Bronchial epithelial cell (primary cell): ENCODE data around the gene SCYL2. TPM values are rescaled to one million over a fixed set of nuclear protein-coding genes. Genes with fewer than 3 reads are reported as not detected.

ENCODE experiments used
- DNase-seq: peaks from one replicate; pipeline ENCODE4 v3.0.0-alpha.2; 2010; ENCODE audit warnings: low read depth
- FAIRE-seq: peaks from 2 replicates; lab custom pipeline; 2011; peaks lifted over from hg19 to GRCh38; lab: Jason Lieb, UNC
- H3K27me3 ChIP-seq: 2 replicates; pipeline ENCODE4 v1.5.1; 2011; ENCODE audit warnings: low read length; ENCODE audit not compliant: control insufficient read depth, insufficient read depth
- H3K36me3 ChIP-seq: 2 replicates; pipeline ENCODE4 v1.5.1; 2011; ENCODE audit warnings: low read length; ENCODE audit not compliant: control insufficient read depth, insufficient read depth
- H3K4me3 ChIP-seq: 2 replicates; pipeline ENCODE4 v1.5.1; 2011; ENCODE audit warnings: mild to moderate bottlenecking, low read depth, low read length, control low read depth
- total RNA-seq: library from RNA; depleted of rRNA; stranded (reverse); fragments of >200 nt; gene quantifications from 2 replicates; pipeline ENCODE4 v1.2.1, GENCODE V29; 2014
- TF ChIP-seq, protein P1 (sequence below): IDR thresholded peaks from 2 replicates; pipeline ENCODE4 v1.5.1; 2011; ENCODE audit warnings: mild to moderate bottlenecking, moderate library complexity, low read length, control low read depth, inconsistent platforms; ENCODE audit not compliant: insufficient read depth, severe bottlenecking

SCYL2 gene
- total RNA-seq, 1 donor from 2014 or later = 29.5 TPM

DNA sequence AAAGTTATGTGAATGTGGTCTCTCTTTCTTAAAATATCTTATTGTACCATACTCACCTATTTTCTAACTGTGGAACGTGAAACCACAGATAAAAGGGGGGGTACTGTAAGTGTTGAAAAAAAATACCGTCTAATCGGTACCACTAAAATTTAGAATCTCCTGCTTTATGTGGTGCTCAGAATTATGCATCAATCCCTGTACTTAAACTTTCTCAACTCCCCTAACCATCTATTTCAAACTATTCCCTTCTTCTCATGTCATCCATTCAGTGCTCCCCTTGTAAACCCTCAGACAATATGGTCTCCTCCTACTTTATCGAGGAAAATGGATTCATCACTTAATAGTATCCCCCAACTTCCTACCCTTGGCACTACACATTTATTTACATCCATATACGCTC is 23.8 kb upstream of the SCYL2 start:
- no peak for FAIRE-seq

DNA sequence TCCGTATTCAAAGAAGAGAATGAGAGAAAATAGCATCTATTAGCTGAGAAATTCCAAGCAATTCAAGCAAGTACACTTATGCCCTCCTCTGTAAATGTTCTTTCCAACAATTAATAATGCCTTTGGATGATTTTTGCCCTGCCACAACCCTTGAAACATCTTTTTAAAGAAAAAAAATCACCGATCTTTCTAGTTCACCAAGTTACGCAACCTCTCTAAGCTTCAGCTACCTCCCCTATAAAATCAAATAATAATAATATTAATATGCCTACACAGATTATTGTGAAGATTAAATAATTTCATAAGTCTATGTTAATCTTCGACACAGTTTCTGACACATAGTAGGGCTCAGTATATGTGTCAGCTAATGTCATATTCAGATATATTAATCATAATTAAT is 19.2 kb upstream of the SCYL2 start:
- H3K36me3 ChIP-seq = no peaks in the 10 kb centered on the region
- FAIRE-seq (no peak), DNase-seq (no peak)
- TF ChIP-seq, protein P1, sequence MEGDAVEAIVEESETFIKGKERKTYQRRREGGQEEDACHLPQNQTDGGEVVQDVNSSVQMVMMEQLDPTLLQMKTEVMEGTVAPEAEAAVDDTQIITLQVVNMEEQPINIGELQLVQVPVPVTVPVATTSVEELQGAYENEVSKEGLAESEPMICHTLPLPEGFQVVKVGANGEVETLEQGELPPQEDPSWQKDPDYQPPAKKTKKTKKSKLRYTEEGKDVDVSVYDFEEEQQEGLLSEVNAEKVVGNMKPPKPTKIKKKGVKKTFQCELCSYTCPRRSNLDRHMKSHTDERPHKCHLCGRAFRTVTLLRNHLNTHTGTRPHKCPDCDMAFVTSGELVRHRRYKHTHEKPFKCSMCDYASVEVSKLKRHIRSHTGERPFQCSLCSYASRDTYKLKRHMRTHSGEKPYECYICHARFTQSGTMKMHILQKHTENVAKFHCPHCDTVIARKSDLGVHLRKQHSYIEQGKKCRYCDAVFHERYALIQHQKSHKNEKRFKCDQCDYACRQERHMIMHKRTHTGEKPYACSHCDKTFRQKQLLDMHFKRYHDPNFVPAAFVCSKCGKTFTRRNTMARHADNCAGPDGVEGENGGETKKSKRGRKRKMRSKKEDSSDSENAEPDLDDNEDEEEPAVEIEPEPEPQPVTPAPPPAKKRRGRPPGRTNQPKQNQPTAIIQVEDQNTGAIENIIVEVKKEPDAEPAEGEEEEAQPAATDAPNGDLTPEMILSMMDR = no peak
- H3K27me3 ChIP-seq = no peaks in the 10 kb centered on the region
- H3K4me3 ChIP-seq = no peak overlapping the region

More for the DNA sequence above, 23.8 kb upstream of the SCYL2 start:
- DNase-seq = no peak
- TF ChIP-seq, protein P1 = no peak
- Histone ChIP-seq H3K27me3 (no peaks in the 10 kb centered on the region), H3K36me3 (no peaks in the 10 kb centered on the region), H3K4me3 (no peak overlapping the region)

DNA sequence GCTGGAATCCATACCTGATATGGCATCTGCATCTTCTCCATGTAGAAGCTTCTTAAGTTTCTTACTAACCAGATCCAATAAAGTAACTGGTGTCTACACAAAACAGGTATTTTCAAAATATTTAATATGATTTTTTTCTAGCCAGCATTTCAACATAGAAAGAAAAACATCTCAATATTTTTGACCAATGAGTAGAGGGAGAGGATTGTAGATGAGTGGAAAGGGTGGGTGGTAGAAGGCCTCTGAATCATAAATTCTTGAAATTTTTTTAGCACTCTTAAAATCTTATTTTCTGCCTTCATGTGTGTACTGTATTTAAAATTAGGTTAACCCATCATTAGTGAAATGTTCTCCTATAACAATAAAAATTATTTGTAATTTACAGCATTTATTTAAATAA is 18.1 kb upstream of the SCYL2 start:
- TF ChIP-seq, protein P1 = no peak
- no peaks in the 10 kb centered on the region for H3K36me3 ChIP-seq
- no peaks in the 10 kb centered on the region for H3K27me3 ChIP-seq
- FAIRE-seq = no peak
- H3K4me3 ChIP-seq = no peak overlapping the region
- DNase-seq = no peak

DNA sequence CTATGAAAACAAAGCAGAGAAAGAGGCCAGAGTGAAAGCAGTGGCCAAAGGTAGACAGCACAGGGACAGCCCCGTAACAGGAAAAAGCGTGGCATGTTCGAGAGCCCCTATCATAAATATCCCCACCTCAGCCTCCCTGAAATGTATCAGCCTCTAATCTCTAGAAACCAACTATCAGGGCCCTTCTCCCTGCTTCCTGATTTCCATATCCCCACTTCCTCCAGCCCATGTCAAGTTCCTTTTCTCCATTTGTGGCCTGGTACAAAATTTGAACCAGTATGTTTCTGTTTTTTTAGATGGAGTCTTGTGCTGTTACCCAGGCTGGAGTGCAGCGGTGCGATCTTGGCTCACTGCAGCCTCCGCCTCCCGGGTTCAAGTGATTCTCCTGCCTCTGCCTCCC is 17.0 kb upstream of the SCYL2 start:
- DNase-seq = no peak
- no peak for FAIRE-seq
- TF ChIP-seq, protein P1 = no peak
- H3K27me3 ChIP-seq = no peaks in the 10 kb centered on the region
- no peak overlapping the region for H3K4me3 ChIP-seq
- no peaks in the 10 kb centered on the region for H3K36me3 ChIP-seq

DNA sequence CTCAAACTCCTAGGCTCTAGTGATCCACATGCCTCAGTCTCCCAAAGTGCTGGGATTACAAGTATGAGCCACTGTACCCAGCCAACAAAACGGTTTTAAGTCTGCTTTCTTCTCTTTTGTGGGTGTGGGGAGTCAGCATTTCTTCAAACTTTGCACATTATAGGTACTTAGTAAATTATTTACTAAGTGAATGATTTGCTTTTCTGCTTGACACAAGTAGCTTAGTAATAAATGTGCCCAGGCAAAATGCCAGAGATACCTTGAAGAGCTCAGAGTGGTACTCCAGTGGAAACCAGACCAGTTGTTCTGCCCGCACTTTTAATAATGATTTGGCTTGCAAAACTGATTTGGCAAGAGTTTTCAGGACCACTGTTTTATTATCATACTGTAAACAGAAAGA is 15.1 kb upstream of the SCYL2 start:
- FAIRE-seq = no peak

DNA sequence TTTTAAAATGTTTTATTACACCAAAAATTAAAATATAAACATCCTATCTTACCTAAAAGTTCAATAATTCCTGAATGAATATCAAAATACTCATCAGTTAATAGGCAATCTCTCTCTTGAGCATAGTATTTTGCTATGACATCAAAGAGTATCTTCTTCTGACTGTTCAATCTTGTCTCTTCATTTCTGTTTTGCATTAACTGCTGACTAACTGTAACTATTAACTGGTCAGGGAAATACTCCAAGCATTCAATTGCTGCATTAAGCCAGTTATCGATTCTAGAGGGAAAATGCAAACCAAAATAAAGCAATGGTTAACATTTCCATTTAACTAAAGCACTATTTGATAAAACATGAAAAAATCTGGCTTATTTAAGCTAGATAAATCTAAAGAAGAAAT is 13.5 kb upstream of the SCYL2 start:
- TF ChIP-seq, protein P1 = no peak
- Histone ChIP-seq H3K36me3 (no peaks in the 10 kb centered on the region), H3K27me3 (no peaks in the 10 kb centered on the region), H3K4me3 (no peak overlapping the region)
- DNase-seq = no peak
- FAIRE-seq = no peak

More for the DNA sequence above, 15.1 kb upstream of the SCYL2 start:
- Histone ChIP-seq H3K4me3 (no peak overlapping the region), H3K36me3 (no peaks in the 10 kb centered on the region), H3K27me3 (no peaks in the 10 kb centered on the region)
- DNase-seq = no peak
- TF ChIP-seq, protein P1 = no peak
